ENCODE results near the gene PSD4.

Gene PSD4

GRCh38 chr2:113126845-113127645 lies 46.7 kb upstream of the PSD4 start, which contains the start of gene IL1RN:
Gene IL1RN (plus strand): TSS chr2:113127598. CDS start chr2:113127625, 27 bp downstream.
- no peaks in the 10 kb centered on the region for H3K9me3 ChIP-seq (ENCODE audit: insufficient read depth, low read depth, low read length)
- H3K4me3 ChIP-seq (ENCODE audit: low read length, poor library complexity, severe bottlenecking): no peak within 1 kb of the TSS
- TF ChIP-seq EZH2phosphoT487 (IDR thresholded peaks at IDR 0.05; ENCODE audit: borderline replicate concordance) (no peak), CTCF (conservative IDR thresholded peaks at IDR 0.05; ENCODE audit: low read length) (no peak)
- H3K36me3 ChIP-seq (ENCODE audit: insufficient read depth, low read length): no peaks in the 10 kb centered on the region
- peaks cover 15% of the 10 kb centered on the region for H3K4me1 ChIP-seq (ENCODE audit: insufficient read depth, low read length, poor library complexity, severe bottlenecking)
- H3K27me3 ChIP-seq (ENCODE audit: insufficient read depth, low read length, poor library complexity, severe bottlenecking): no peaks in the 10 kb centered on the region
- no peak within 1 kb of the TSS for H2AFZ ChIP-seq (ENCODE audit: low read length)
- no peak within 1 kb of the TSS for H3K4me2 ChIP-seq (ENCODE audit: low read depth, low read length, poor library complexity, severe bottlenecking)
- H4K20me1 ChIP-seq (ENCODE audit: insufficient read depth, low read length, poor library complexity, severe bottlenecking): no peaks in the 10 kb centered on the region
- H3K9me2 ChIP-seq (replicated peaks; ENCODE audit: low read depth, low read length): no peaks in the 10 kb centered on the region
- H3F3A ChIP-seq (ENCODE audit: low read depth): no peaks in the 10 kb centered on the region
- H3K79me2 ChIP-seq (ENCODE audit: insufficient read depth, low read length): no peaks in the 10 kb centered on the region
- H3K9ac ChIP-seq (ENCODE audit: low read depth, low read length, poor library complexity, severe bottlenecking): no peak within 1 kb of the TSS

GRCh38 chr2:113127646-113128570 lies 45.9 kb upstream of the PSD4 start:
- Histone ChIP-seq H3K27me3 (ENCODE audit: insufficient read depth, low read length, poor library complexity, severe bottlenecking) (no peaks in the 10 kb centered on the region), H3K9me2 (replicated peaks; ENCODE audit: low read depth, low read length) (no peaks in the 10 kb centered on the region), H3K4me2 (ENCODE audit: low read depth, low read length, poor library complexity, severe bottlenecking) (no peak overlapping the region), H3K79me2 (ENCODE audit: insufficient read depth, low read length) (no peaks in the 10 kb centered on the region), H3K9ac (ENCODE audit: low read depth, low read length, poor library complexity, severe bottlenecking) (no peak overlapping the region), H3K9me3 (ENCODE audit: insufficient read depth, low read depth, low read length) (no peaks in the 10 kb centered on the region), H4K20me1 (ENCODE audit: insufficient read depth, low read length, poor library complexity, severe bottlenecking) (no peaks in the 10 kb centered on the region), H3F3A (ENCODE audit: low read depth) (no peaks in the 10 kb centered on the region), H3K4me1 (ENCODE audit: insufficient read depth, low read length, poor library complexity, severe bottlenecking) (peaks cover 15% of the 10 kb centered on the region), H3K4me3 (ENCODE audit: low read length, poor library complexity, severe bottlenecking) (no peak overlapping the region), H2AFZ (ENCODE audit: low read length) (no peak overlapping the region), H3K36me3 (ENCODE audit: insufficient read depth, low read length) (no peaks in the 10 kb centered on the region)
- TF ChIP-seq EZH2phosphoT487 (IDR thresholded peaks at IDR 0.05; ENCODE audit: borderline replicate concordance): no peak

- Histone ChIP-seq H3K4me2 (ENCODE audit: low read depth, low read length, poor library complexity, severe bottlenecking) (no peak overlapping the region), H3F3A (ENCODE audit: low read depth) (no peaks in the 10 kb centered on the region), H2AFZ (ENCODE audit: low read length) (no peak overlapping the region), H3K27me3 (ENCODE audit: insufficient read depth, low read length, poor library complexity, severe bottlenecking) (no peaks in the 10 kb centered on the region), H3K9ac (ENCODE audit: low read depth, low read length, poor library complexity, severe bottlenecking) (no peak overlapping the region), H3K36me3 (ENCODE audit: insufficient read depth, low read length) (no peaks in the 10 kb centered on the region), H4K20me1 (ENCODE audit: insufficient read depth, low read length, poor library complexity, severe bottlenecking) (no peaks in the 10 kb centered on the region), H3K4me1 (ENCODE audit: insufficient read depth, low read length, poor library complexity, severe bottlenecking) (peaks cover 9% of the 10 kb centered on the region), H3K4me3 (ENCODE audit: low read length, poor library complexity, severe bottlenecking) (no peak overlapping the region), H3K79me2 (ENCODE audit: insufficient read depth, low read length) (no peaks in the 10 kb centered on the region), H3K9me2 (replicated peaks; ENCODE audit: low read depth, low read length) (no peaks in the 10 kb centered on the region), H3K9me3 (ENCODE audit: insufficient read depth, low read depth, low read length) (no peaks in the 10 kb centered on the region)
- TF ChIP-seq CTCF (conservative IDR thresholded peaks at IDR 0.05; ENCODE audit: low read length) (no peak), EZH2phosphoT487 (IDR thresholded peaks at IDR 0.05; ENCODE audit: borderline replicate concordance) (no peak)
Observed at GRCh38 chr2:113129519-113130078, 44.2 kb upstream of the PSD4 start.

Data from Loucy (cell line).